HEK293 (cell line): ENCODE results near the gene GTF2I.

Experiments
- SETDB1 ChIP-seq: IDR thresholded peaks from one replicate; pipeline ENCODE4 v1.6.1; 2017; ENCODE audit warnings: mild to moderate bottlenecking, low read length, moderate library complexity, mixed read lengths; ENCODE audit not compliant: insufficient read length
- SP2 ChIP-seq: fragments of 450-650 bp; formaldehyde crosslinking; IDR thresholded peaks from 2 replicates; pipeline ENCODE4 v1.5.1; 2016; ENCODE audit warnings: missing biosample characterization, missing genetic modification characterization
- ZNF274 ChIP-seq, 2 experiments: fragments of 200-500 bp in 1 of 2; fragments of 450-650 bp in 1 of 2; sonication (Bioruptor generic) in 1 of 2; formaldehyde crosslinking in 1 of 2; IDR thresholded peaks; 2 replicates each; pipeline versions ENCODE4 v1.5.1 to v1.6.1; 2014 to 2016; ENCODE audit warnings: borderline replicate concordance in 1 of 2, inconsistent platforms in 1 of 2, low read length in 1 of 2, missing biosample characterization in 1 of 2, missing genetic modification characterization in 1 of 2

- TF ChIP-seq SP2 (tag by site-specific recombination): no peak
- no peak for TF ChIP-seq SETDB1
- TF ChIP-seq ZNF274 (IDR thresholded peaks at IDR 0.05; ENCODE audit: low read length): no peak
- TF ChIP-seq ZNF274 (tag by site-specific recombination; IDR thresholded peaks at IDR 0.05; ENCODE audit: borderline replicate concordance): no peak
These were observed 60.8 kb downstream of the GTF2I start for GRCh38 chr7:74718336-74718735.
